Astrocyte (in vitro differentiated cells and primary cell): ENCODE results near the gene GABPB1.

Experiments
- EZH2 ChIP-seq: IDR thresholded peaks from 2 replicates; pipeline ENCODE4 v1.6.1; 2012; ENCODE audit warnings: mild to moderate bottlenecking, low read length, inconsistent platforms; ENCODE audit not compliant: insufficient read depth
- TF ChIP-seq, protein P1 (sequence below): IDR thresholded peaks from 2 replicates; pipeline ENCODE4 v1.5.1; 2011; ENCODE audit warnings: low read depth, mild to moderate bottlenecking, inconsistent platforms, low read length, moderate library complexity; ENCODE audit not compliant: insufficient read depth

DNA sequence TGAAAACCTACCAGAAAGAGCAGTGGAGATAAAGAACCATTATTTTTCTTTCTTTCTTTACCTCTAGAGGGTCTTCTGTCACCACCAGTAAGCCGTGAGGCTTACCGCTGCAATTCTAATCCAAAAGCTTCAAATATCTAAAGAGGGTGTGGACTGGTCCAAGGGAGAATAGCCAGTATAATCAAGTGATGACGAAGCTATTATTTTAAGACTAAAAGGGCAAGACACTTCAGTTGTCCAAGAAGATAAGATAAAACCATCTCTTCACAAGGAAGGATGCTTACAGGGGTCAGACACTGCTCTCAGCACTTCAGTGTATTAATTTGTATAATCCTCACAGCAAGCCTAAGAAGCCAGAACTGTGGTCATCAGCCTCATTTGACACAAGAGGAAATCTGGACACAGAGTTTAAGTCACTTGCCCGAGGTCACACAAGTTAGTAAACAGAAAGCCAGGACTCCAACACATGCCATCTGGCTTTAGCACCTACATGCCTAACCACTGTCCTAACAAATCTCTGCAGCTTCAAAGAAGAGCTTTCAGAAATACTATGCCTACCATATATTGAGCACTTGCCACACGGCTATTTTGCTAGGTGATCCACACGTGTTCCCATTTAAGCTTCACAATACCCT lies 104.1 kb downstream of the GABPB1 start:
- TF ChIP-seq, protein P1, sequence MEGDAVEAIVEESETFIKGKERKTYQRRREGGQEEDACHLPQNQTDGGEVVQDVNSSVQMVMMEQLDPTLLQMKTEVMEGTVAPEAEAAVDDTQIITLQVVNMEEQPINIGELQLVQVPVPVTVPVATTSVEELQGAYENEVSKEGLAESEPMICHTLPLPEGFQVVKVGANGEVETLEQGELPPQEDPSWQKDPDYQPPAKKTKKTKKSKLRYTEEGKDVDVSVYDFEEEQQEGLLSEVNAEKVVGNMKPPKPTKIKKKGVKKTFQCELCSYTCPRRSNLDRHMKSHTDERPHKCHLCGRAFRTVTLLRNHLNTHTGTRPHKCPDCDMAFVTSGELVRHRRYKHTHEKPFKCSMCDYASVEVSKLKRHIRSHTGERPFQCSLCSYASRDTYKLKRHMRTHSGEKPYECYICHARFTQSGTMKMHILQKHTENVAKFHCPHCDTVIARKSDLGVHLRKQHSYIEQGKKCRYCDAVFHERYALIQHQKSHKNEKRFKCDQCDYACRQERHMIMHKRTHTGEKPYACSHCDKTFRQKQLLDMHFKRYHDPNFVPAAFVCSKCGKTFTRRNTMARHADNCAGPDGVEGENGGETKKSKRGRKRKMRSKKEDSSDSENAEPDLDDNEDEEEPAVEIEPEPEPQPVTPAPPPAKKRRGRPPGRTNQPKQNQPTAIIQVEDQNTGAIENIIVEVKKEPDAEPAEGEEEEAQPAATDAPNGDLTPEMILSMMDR: no peak
- TF ChIP-seq EZH2: no peak
